Fibroblast of mammary gland (primary cell): Measurements from ENCODE around the gene DNAH3.
"Not testable (repeated sequence)": the region's sequence is repeated elsewhere in the genome, so short reads cannot be mapped to it uniquely, and the experiment has no call there.

ENCODE experiments used
- DNase-seq: peaks from one replicate; pipeline ENCODE4 v3.0.0-alpha.2; 2010; ENCODE audit warnings: low read depth
- H3K4me3 ChIP-seq: 2 replicates; pipeline ENCODE4 v1.5.1; 2011; ENCODE audit warnings: low read depth, mild to moderate bottlenecking, low read length, moderate library complexity; ENCODE audit not compliant: control insufficient read depth
- CTCF ChIP-seq: conservative IDR thresholded peaks from 2 replicates; pipeline ENCODE4 v1.5.1; 2011; ENCODE audit warnings: low read depth, low read length, inconsistent platforms; ENCODE audit not compliant: control insufficient read depth, insufficient read depth

Gene DNAH3

DNA sequence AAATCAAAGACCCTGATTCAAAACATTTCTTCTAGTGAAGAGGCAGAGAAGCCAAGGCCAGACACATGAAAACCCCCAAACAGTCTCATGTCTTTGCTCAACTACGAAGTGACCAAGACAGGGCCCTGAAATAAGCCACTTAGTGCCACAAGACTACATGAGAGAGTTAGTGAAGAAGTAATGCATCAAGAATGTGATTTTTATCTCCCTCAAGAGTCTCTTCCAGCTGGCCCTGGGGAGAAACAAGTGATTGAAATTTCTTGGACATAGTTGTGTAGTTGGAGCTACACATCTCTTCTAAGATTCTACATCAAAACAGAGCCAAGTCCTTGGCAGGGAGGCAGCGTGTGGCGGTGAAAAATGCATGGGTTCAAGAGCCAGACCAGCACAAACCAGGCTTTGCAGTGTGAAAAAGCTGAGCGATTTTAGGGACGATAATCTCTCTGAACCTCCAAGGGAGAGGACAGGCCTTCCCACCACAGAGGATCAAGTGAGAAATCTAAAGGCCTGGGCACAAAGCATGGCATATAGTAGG is 219.5 kb downstream of the DNAH3 start:
- TF ChIP-seq CTCF = no peak
- DNase-seq = no peak
- H3K4me3 ChIP-seq = no peak overlapping the region

DNA sequence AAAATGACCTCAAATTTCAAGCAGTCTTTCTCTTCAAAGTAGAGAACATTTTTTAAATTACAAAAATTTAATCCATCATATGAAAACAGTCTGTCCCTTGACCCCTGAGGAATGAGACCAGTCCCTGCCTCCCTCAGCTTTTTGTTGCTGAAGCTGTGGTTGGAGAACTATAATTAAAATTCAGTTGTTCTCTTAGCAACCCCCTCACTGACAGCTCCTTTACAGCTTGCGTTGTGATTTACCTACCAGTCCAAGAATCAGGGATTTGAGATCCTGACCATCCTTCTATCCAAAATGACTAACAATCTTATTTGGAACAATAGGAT is 220.3 kb downstream of the DNAH3 start:
- no peak overlapping the region for H3K4me3 ChIP-seq
- no peak for TF ChIP-seq CTCF
- DNase-seq = no peak

DNA sequence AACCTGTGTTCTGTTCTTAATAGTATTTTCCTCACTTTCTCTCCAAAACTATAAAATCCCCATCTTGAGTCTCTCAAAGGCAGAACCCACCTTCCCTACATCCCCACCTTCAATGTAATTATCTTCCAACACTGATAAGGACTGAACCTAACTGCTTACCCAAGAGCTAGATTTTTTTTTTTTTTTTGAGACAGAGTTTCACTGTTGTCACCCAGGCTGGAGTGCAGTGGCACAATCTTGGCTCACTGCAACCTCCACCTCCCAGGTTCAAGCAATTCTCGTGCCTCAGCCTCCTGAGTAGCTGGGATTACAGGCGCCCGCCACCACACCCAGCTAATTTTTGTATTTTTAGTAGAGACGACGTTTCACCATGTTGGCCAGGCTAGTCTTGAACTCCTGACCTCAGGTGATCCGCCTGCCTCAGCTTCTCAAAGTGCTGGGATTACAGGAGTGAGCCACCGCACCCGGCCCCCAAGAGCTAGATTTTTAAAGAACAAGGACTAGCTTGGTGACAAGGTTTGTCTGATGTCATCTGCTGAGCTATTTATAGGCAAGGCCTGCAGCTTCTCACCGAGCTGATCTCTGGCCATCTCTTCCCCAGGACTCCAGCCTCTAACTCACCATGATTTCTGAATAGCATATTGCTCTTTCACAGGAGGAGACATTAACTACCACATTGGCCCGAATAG is 220.8 kb downstream of the DNAH3 start:
- DNase-seq = not testable (repeated sequence)

GRCh38 chr16:20928774-20929411 is 221.8 kb downstream of the DNAH3 start:
- TF ChIP-seq CTCF = no peak
- H3K4me3 ChIP-seq = no peak overlapping the region
- peak; percentile 83 for DNase-seq

More for the DNA sequence above, 220.8 kb downstream of the DNAH3 start:
- H3K4me3 ChIP-seq = not testable (repeated sequence)

- no peak overlapping the region for H3K4me3 ChIP-seq
- no peak for TF ChIP-seq CTCF
- DNase-seq = no peak
Measured at GRCh38 chr16:20925751-20926150, 224.9 kb downstream of the DNAH3 start.

- TF ChIP-seq CTCF = no peak
- no peak for DNase-seq
- H3K4me3 ChIP-seq = no peak overlapping the region
Measured at GRCh38 chr16:20923876-20924275, 226.8 kb downstream of the DNAH3 start.

DNA sequence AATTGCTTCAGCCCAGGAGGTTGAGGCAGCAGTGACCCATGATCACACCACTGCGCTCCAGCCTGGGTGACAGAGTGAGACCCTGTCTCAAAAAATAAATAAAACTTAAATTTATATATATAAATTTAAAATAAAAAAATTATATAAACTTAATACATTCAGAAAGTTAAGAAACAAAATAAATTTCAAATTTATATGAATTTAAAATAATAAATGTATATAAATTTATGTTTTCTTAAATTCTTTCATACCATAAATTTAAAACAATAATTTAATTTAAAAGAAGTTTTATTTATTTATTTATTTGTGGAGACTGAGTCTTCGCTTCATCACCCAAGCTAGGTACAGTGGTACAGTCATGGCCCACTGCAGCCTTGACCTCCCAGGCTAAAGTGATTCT is 229.8 kb downstream of the DNAH3 start:
- DNase-seq = no peak
- no peak for TF ChIP-seq CTCF

More for the DNA sequence above, 229.8 kb downstream of the DNAH3 start:
- no peak overlapping the region for H3K4me3 ChIP-seq
